IMR-90 (cell line): Measurements from ENCODE around the gene SLC38A7.

ENCODE experiments used
- BHLHE40 ChIP-seq: fragments of 150-350 bp; IDR thresholded peaks from 2 replicates; pipeline ENCODE4 v1.6.1; 2016; ENCODE audit warnings: mild to moderate bottlenecking, low read depth, low read length
- CEBPB ChIP-seq: IDR thresholded peaks from 2 replicates; pipeline ENCODE4 v1.6.1; 2012; ENCODE audit warnings: low read depth, low read length, improper control_type of control experiment
- MAFK ChIP-seq: IDR thresholded peaks from 2 replicates; pipeline ENCODE4 v1.6.1; 2012; ENCODE audit warnings: low read depth, low read length, improper control_type of control experiment
- MAZ ChIP-seq: IDR thresholded peaks from 2 replicates; pipeline ENCODE4 v1.6.1; 2012; ENCODE audit warnings: low read depth, mild to moderate bottlenecking, low read length, improper control_type of control experiment, moderate library complexity, borderline replicate concordance
- MXI1 ChIP-seq: IDR thresholded peaks from 2 replicates; pipeline ENCODE4 v1.6.1; 2012; ENCODE audit warnings: low read depth, mild to moderate bottlenecking, low read length, moderate library complexity, borderline replicate concordance
- NFE2L2 ChIP-seq: fragments of 150-350 bp; IDR thresholded peaks from 2 replicates; pipeline ENCODE4 v1.6.1; 2016; ENCODE audit warnings: low read depth, mild to moderate bottlenecking, low read length
- POLR2A ChIP-seq: IDR thresholded peaks from 2 replicates; pipeline ENCODE4 v1.6.1; 2012; ENCODE audit warnings: mild to moderate bottlenecking, low read depth, low read length
- RAD21 ChIP-seq: IDR thresholded peaks from 2 replicates; pipeline ENCODE4 v1.6.1; 2012; ENCODE audit warnings: low read length, improper control_type of control experiment
- RFX5 ChIP-seq: IDR thresholded peaks from 2 replicates; pipeline ENCODE4 v1.8.0; 2012; ENCODE audit warnings: low read depth, mild to moderate bottlenecking, low read length, moderate library complexity
- TF ChIP-seq, protein P1 (sequence below): conservative IDR thresholded peaks from 2 replicates; pipeline ENCODE4 v1.5.1; 2012; ENCODE audit warnings: mild to moderate bottlenecking, low read depth, low read length, improper control_type of control experiment
- TF ChIP-seq, protein P2 (sequence below): fragments of 150-350 bp; IDR thresholded peaks from 2 replicates; pipeline ENCODE4 v1.6.1; 2016; ENCODE audit warnings: low read depth, mild to moderate bottlenecking, low read length, moderate library complexity, borderline replicate concordance
- TF ChIP-seq, protein P3 (sequence below): fragments of 150-350 bp; IDR thresholded peaks from 2 replicates; pipeline ENCODE4 v1.6.1; 2017; ENCODE audit warnings: mild to moderate bottlenecking, antibody characterized with exemption, low read length, low read depth

DNA sequence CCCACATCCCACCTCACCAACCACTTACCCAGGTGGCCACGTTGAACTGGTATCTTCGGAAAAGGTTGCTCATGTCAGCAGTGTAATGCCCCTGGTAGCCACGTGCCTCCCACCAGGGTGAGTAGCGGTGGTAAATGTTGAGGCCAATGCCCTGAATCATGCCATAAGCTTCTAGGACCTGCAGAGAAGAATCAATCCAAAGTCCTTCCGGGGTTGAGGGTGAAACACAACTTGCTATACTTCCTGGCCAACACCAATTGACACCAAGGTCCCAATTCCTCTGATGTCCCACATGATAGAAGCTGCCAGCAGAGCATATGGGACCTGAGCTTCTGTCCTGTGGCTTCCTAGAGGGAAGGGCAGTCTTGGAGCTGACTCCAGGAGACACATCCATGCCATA lies 43.6 kb downstream of the SLC38A7 start:
- TF ChIP-seq, protein P1, sequence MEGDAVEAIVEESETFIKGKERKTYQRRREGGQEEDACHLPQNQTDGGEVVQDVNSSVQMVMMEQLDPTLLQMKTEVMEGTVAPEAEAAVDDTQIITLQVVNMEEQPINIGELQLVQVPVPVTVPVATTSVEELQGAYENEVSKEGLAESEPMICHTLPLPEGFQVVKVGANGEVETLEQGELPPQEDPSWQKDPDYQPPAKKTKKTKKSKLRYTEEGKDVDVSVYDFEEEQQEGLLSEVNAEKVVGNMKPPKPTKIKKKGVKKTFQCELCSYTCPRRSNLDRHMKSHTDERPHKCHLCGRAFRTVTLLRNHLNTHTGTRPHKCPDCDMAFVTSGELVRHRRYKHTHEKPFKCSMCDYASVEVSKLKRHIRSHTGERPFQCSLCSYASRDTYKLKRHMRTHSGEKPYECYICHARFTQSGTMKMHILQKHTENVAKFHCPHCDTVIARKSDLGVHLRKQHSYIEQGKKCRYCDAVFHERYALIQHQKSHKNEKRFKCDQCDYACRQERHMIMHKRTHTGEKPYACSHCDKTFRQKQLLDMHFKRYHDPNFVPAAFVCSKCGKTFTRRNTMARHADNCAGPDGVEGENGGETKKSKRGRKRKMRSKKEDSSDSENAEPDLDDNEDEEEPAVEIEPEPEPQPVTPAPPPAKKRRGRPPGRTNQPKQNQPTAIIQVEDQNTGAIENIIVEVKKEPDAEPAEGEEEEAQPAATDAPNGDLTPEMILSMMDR, result no peak
- TF ChIP-seq POLR2A (no peak), RAD21 (no peak), RFX5 (no peak), BHLHE40 (no peak), MAFK (no peak), CEBPB (no peak), MAZ (no peak), NFE2L2 (no peak), MXI1 (no peak)
- TF ChIP-seq, protein P2, sequence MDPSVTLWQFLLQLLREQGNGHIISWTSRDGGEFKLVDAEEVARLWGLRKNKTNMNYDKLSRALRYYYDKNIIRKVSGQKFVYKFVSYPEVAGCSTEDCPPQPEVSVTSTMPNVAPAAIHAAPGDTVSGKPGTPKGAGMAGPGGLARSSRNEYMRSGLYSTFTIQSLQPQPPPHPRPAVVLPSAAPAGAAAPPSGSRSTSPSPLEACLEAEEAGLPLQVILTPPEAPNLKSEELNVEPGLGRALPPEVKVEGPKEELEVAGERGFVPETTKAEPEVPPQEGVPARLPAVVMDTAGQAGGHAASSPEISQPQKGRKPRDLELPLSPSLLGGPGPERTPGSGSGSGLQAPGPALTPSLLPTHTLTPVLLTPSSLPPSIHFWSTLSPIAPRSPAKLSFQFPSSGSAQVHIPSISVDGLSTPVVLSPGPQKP, result no peak
- TF ChIP-seq, protein P3, sequence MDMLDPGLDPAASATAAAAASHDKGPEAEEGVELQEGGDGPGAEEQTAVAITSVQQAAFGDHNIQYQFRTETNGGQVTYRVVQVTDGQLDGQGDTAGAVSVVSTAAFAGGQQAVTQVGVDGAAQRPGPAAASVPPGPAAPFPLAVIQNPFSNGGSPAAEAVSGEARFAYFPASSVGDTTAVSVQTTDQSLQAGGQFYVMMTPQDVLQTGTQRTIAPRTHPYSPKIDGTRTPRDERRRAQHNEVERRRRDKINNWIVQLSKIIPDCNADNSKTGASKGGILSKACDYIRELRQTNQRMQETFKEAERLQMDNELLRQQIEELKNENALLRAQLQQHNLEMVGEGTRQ, result no peak
